Muscle layer of colon (tissue), 2 donors: ENCODE results near the gene GPR22.

ENCODE experiments used
- H3K27ac ChIP-seq: one replicate; pipeline ENCODE4 v1.7.0; 2013; ENCODE audit warnings: low read depth, mild to moderate bottlenecking, low read length, moderate library complexity
- H3K27me3 ChIP-seq, 2 donors: one replicate each; pipeline ENCODE4 v1.7.0; 2013; ENCODE audit warnings: low read length in 2 of 2, mild to moderate bottlenecking in 2 of 2; ENCODE audit not compliant: insufficient read depth in 2 of 2, control insufficient read depth in 1 of 2
- H3K36me3 ChIP-seq: one replicate; pipeline ENCODE4 v1.7.0; 2013; ENCODE audit warnings: mild to moderate bottlenecking, low read length; ENCODE audit not compliant: insufficient read depth
- H3K4me1 ChIP-seq: one replicate; pipeline ENCODE4 v1.7.0; 2013; ENCODE audit warnings: mild to moderate bottlenecking, low read length; ENCODE audit not compliant: insufficient read depth
- H3K4me3 ChIP-seq, 2 donors: one replicate each; pipeline ENCODE4 v1.7.0; 2013; ENCODE audit warnings: low read length in 2 of 2, low read depth in 1 of 2, mild to moderate bottlenecking in 1 of 2, moderate library complexity in 1 of 2
- H3K9ac ChIP-seq: one replicate; pipeline ENCODE4 v1.7.0; 2013; ENCODE audit warnings: low read length
- H3K9me3 ChIP-seq: one replicate; pipeline ENCODE4 v1.7.0; 2013; ENCODE audit warnings: mild to moderate bottlenecking, low read length
- donor health status: abdominal sarcoma.
- donor health status: Adenocarcinoma of cecum.

GPR22 gene, protein sequence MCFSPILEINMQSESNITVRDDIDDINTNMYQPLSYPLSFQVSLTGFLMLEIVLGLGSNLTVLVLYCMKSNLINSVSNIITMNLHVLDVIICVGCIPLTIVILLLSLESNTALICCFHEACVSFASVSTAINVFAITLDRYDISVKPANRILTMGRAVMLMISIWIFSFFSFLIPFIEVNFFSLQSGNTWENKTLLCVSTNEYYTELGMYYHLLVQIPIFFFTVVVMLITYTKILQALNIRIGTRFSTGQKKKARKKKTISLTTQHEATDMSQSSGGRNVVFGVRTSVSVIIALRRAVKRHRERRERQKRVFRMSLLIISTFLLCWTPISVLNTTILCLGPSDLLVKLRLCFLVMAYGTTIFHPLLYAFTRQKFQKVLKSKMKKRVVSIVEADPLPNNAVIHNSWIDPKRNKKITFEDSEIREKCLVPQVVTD

DNA sequence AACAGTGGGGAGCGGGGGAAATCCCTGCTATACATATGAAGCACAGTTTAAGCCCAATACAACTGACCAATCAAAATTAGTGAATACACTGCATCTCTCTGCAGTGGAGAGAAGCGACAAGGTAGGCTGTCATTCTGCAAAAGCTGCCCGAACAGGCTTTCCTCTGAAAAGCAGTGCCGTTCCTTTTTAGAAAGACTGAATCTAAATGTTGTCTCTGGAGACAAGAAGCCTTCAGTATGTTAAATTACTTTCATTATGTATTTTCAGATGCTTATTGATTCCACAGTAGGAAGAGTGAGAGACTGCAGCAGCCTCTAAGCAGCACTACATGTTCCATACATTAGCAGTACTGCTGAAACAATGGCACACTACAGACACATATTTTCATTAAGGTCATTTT, at the start of gene GPR22:
TSS of gene GPR22 (plus strand) at position 129 of the 400 bp plus-strand sequence. CDS start 4,004 bp downstream, outside the sequence.
- Histone ChIP-seq H3K4me3 (no peak within 1 kb of the TSS), H3K4me1 (no peaks in the 10 kb centered on the region)

DNA sequence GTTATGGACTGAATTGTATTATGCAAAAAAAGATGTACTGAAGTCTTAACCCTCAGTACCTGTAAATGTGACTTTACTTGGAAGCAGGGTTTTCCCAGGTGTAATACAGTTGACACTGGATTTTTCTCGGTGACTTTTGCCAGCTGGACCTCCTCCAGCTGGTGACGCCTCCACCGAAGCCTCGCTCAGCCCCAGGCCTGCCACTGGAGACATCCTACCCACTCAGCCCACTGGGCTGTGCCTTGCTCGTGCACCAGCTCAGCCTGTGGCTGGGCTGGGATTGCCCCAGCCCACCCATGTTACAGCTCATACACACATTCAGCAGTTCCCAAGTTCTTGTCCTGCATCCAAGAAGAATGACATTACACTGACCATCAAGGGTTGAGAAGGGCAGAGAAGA, 42.4 kb upstream of the GPR22 start:
- Histone ChIP-seq H3K9me3 (no peaks in the 10 kb centered on the region), H3K36me3 (no peaks in the 10 kb centered on the region), H3K27ac (no peak overlapping the region), H3K4me1 (no peaks in the 10 kb centered on the region), H3K4me3 (no peak overlapping the region), H3K27me3 (no peaks in the 10 kb centered on the region), H3K9ac (no peak overlapping the region)

More for the DNA sequence above, at the start of gene GPR22:
- Histone ChIP-seq H3K27me3 (no peaks in the 10 kb centered on the region), H3K9me3 (no peaks in the 10 kb centered on the region), H3K27ac (no peak within 1 kb of the TSS), H3K9ac (no peak within 1 kb of the TSS), H3K36me3 (no peaks in the 10 kb centered on the region)

DNA sequence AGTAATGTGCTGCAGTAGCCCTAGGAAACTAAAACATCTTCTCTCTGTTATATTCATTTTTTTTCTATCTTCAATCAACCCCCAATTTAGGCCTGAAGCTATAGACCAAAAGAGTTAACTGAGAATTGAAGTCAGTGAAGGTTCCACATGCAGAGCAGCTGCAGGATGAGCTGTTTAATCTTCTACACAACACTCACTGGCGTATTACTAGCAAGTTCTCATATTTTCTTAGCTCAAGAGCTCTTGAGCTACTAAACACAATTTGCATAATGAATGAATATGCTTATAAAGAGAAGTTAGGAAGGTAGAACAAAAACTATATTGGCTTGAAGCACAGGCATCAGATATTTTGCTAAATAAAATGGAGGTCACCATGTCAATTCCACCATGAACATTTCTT, 41.2 kb upstream of the GPR22 start:
- H3K27ac ChIP-seq, result no peak overlapping the region
- H3K27me3 ChIP-seq, result no peaks in the 10 kb centered on the region
- no peaks in the 10 kb centered on the region for H3K9me3 ChIP-seq
- H3K9ac ChIP-seq, result no peak overlapping the region
- no peaks in the 10 kb centered on the region for H3K36me3 ChIP-seq
- no peak overlapping the region for H3K4me3 ChIP-seq
- no peaks in the 10 kb centered on the region for H3K4me1 ChIP-seq

DNA sequence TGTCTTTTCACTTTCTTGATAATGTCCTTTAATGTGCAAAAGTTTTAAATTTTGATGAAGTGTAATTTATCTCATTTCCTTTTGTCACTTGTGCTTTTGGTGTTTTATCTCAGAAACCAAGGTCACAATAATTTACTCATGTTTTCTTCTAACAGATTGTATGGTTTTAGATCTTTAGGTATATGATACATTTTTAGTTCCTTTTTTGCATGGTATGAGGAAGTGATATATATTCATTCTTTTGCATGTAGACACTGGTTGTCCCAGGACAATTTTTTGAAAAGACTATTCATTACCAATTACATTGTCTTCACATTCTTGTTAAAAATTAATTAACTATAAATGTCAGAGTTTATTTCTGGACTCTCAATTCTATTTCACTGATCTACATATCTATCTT, 39.8 kb upstream of the GPR22 start:
- no peaks in the 10 kb centered on the region for H3K36me3 ChIP-seq
- H3K9ac ChIP-seq, result no peak overlapping the region
- H3K27ac ChIP-seq, result no peak overlapping the region
- no peaks in the 10 kb centered on the region for H3K4me1 ChIP-seq
- H3K27me3 ChIP-seq, result no peaks in the 10 kb centered on the region
- H3K9me3 ChIP-seq, result no peaks in the 10 kb centered on the region
- no peak overlapping the region for H3K4me3 ChIP-seq

DNA sequence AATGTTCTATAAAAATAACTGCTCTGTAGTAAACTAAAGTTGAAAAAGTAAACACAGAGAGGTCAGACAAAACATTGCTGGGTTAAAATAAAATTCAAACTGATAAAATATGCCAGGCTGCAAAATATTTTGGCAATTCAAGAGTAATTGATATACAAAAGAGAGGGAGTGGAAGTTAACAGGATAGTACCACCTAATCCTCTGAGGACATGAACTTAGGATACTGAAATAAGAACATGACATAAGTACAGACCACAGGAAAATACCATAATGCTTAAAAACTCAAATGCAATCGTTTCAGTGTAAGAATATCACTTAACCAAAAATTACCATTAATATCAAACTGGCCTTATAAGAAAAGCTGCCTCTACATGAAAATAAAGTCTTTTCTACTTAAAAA, 37.6 kb upstream of the GPR22 start:
- Histone ChIP-seq H3K27me3 (no peaks in the 10 kb centered on the region), H3K9ac (no peak overlapping the region), H3K4me1 (no peaks in the 10 kb centered on the region), H3K4me3 (no peak overlapping the region), H3K27ac (no peak overlapping the region), H3K36me3 (no peaks in the 10 kb centered on the region), H3K9me3 (no peaks in the 10 kb centered on the region)

DNA sequence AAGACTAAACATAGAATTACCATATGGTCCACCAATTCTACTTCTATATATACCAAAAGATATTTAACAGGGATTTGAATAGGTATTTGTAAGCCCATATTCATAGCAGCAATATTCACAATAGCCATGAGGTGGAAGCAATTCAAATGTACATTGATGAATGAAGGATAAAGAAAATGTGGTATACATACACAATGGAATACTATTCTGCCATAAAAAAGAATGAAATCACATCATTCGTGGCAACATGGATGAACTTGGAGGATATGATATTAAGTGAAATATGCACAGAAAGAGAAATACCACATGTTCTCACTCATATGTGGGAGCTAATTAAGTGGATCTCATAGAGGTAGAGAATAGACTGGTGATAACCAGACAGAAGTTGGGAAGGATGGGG, 34.1 kb upstream of the GPR22 start:
- no peak overlapping the region for H3K9ac ChIP-seq
- H3K36me3 ChIP-seq, result no peaks in the 10 kb centered on the region
- no peaks in the 10 kb centered on the region for H3K9me3 ChIP-seq
- no peaks in the 10 kb centered on the region for H3K27me3 ChIP-seq
- no peak overlapping the region for H3K27ac ChIP-seq
- H3K4me1 ChIP-seq, result no peaks in the 10 kb centered on the region
- H3K4me3 ChIP-seq, result no peak overlapping the region

DNA sequence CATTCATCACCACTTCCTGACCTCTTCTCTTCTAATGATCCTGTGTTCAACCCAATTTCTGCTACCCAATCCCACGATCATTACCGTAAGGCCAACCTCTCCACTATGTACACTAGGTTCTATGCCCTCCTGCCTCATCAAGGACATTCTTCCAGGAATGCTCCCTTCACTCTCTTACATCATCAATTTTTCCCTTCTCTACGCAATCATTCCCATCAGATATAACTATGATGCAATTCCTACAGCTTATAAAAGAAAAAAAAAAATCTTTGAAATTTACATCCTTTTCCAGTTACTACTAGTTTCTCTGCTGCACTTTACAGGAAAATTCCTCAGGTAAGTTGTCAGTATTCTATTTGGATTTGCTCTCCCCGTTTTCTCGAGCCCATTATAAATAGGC, 30.8 kb upstream of the GPR22 start:
- Histone ChIP-seq H3K4me1 (no peaks in the 10 kb centered on the region), H3K4me3 (no peak overlapping the region), H3K27ac (no peak overlapping the region), H3K9ac (no peak overlapping the region), H3K9me3 (no peaks in the 10 kb centered on the region), H3K36me3 (no peaks in the 10 kb centered on the region), H3K27me3 (no peaks in the 10 kb centered on the region)

DNA sequence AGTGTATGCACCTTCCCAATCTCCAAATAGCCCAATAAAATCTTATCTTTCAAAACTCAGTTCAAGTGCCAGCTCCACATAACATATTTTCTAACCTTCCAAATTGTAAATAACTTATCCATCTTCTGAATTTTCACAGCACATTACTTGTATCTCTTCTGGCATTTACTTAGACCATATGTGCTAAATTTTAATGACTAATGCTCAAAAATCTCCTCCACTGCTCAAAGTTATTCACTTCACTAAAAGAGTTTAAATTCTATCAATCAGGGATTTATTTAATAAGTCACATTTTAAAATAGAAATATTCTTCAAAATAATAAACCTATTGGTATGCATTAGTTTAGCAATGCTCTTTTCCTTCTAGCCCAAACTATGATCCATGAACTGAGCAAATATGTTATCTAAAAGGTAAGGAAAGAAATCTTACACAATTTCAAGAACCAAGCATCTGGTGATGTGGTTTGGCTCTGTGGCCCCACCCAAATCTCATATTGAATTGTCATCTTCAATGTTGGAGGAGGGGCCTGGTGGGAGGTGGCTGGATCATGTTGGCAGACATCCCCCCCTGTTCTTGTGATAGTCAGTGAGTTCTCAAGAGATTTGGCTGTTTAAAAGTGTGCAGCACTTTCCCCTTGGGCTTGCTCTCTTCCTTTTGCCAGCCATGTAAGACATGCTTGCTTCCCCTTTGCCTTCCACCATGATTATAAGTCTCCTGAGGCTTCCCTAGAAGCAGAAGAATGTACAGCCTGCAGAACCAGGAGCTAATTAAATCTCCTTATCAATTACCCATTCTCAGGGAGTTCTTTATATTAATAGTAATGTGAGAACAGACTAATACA, 28.1 kb upstream of the GPR22 start:
- no peak overlapping the region for H3K9ac ChIP-seq
- no peaks in the 10 kb centered on the region for H3K36me3 ChIP-seq
- H3K4me3 ChIP-seq, result no peak overlapping the region
- no peaks in the 10 kb centered on the region for H3K9me3 ChIP-seq
- H3K27ac ChIP-seq, result no peak overlapping the region
- no peaks in the 10 kb centered on the region for H3K4me1 ChIP-seq
- no peaks in the 10 kb centered on the region for H3K27me3 ChIP-seq

DNA sequence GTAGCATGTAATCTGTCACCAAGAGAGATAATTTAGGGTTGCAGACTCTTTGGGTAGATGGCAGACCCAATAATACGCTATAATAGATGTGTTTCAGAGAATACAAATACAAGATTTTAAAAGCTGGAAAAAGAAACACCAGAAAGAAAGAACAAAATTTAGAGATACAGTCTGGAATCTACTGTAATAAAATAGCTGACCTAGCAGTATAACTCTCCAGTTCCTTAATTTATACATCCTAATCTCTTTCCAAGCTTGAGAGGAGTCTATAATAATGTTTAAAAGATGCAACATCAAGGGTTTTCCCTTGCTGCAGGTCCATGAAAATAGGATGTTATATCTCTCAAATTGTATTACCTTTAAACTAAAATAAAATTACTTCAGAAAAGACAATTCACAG, 27.2 kb upstream of the GPR22 start:
- Histone ChIP-seq H3K9me3 (no peaks in the 10 kb centered on the region), H3K27me3 (no peaks in the 10 kb centered on the region), H3K36me3 (no peaks in the 10 kb centered on the region), H3K9ac (no peak overlapping the region), H3K4me3 (no peak overlapping the region), H3K27ac (no peak overlapping the region), H3K4me1 (no peaks in the 10 kb centered on the region)

DNA sequence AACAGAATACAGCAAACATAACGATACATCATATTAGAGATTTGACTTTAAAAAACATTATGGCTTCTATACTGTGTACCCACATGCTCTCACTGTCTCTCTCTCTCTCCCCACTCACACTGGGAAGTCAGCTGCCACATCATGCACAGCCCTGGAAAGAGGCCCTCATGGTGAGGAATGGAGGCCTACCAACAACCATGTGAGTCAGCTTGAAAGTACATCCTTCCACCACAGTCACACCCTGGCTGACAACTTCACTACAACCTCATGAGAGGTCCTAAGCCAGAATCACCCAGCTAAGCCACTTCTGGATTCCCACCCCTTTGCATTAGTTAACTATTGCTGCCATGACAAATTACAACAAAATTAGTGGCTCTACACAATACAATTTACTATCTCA, 23.3 kb upstream of the GPR22 start:
- H3K9ac ChIP-seq, result no peak overlapping the region
- H3K4me1 ChIP-seq, result no peaks in the 10 kb centered on the region
- H3K36me3 ChIP-seq, result no peaks in the 10 kb centered on the region
- no peak overlapping the region for H3K27ac ChIP-seq
- no peaks in the 10 kb centered on the region for H3K27me3 ChIP-seq
- no peak overlapping the region for H3K4me3 ChIP-seq
- H3K9me3 ChIP-seq, result no peaks in the 10 kb centered on the region

DNA sequence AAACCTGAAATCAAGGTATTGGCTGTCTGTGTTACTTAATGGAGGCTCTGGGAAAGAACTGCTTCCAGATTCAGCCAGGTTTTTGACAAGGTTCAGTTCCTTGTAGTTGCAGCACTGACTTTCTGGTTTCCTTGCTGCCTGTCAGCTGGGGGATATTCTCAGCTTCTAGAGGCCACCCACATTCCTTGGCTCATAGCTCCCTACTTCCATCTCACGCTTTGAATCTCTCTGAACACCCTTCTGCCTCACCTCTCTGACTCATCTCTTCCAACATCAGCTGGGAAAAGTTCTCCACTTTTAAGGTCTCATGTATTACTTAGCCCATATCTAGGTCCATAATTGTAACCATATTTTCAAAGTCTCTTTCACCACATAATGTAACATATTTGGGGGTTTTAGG, 22.9 kb upstream of the GPR22 start:
- Histone ChIP-seq H3K9ac (no peak overlapping the region), H3K27ac (no peak overlapping the region)

More for the DNA sequence above, 22.9 kb upstream of the GPR22 start:
- Histone ChIP-seq H3K27me3 (no peaks in the 10 kb centered on the region), H3K9me3 (no peaks in the 10 kb centered on the region), H3K4me1 (no peaks in the 10 kb centered on the region), H3K4me3 (no peak overlapping the region), H3K36me3 (no peaks in the 10 kb centered on the region)
